WTC11 (cell line): Measurements from ENCODE around the gene SLC22A8. TPM values are rescaled to one million over a fixed set of nuclear protein-coding genes. Genes with fewer than 3 reads are reported as not detected.

Source experiments
- ATAC-seq: fragments of 200-7000 bp; cut with Tn5 transposase; 2 replicates; pipeline ENCODE4 v1.10.0; 2021; ENCODE audit warnings: mild to moderate bottlenecking, moderate library complexity
- CTCF ChIA-PET: fragments of 300-600 bp; sonication (Branson Sonifier 250); formaldehyde crosslinking; loops from one replicate; lab custom pipeline; 2021; ENCODE audit warnings: antibody characterized with exemption; lab: Charles Lee
- POLR2A ChIA-PET: fragments of 350-600 bp; sonication (Branson Sonifier 250); formaldehyde crosslinking; loops from one replicate; lab custom pipeline; 2021; ENCODE audit warnings: antibody characterized with exemption; lab: Charles Lee
- DNase-seq: peaks from one replicate; pipeline ENCODE4 v3.0.0; 2021; ENCODE audit warnings: low spot score
- H3K27ac Mint-ChIP-seq: 2 replicates; pipeline ENCODE4 v1.8.0; 2021; ENCODE audit warnings: mixed read lengths
- H3K27me3 Mint-ChIP-seq: 2 replicates; pipeline ENCODE4 v1.8.0; 2021; ENCODE audit warnings: low read depth, mild to moderate bottlenecking, moderate library complexity, mixed read lengths
- H3K36me3 Mint-ChIP-seq: 2 replicates; pipeline ENCODE4 v1.8.0; 2021; ENCODE audit warnings: mixed read lengths
- H3K4me1 Mint-ChIP-seq: 2 replicates; pipeline ENCODE4 v1.8.0; 2022; ENCODE audit warnings: mixed read lengths
- H3K4me3 Mint-ChIP-seq: 2 replicates; pipeline ENCODE4 v1.8.0; 2021; ENCODE audit warnings: mild to moderate bottlenecking, moderate library complexity, mixed read lengths
- H3K9me3 Mint-ChIP-seq: 2 replicates; pipeline ENCODE4 v1.8.0; 2021; ENCODE audit warnings: mixed read lengths
- ATF1 ChIP-seq: sonication (generic); formaldehyde crosslinking; IDR thresholded peaks from 2 replicates; pipeline ENCODE4 v1.8.1; 2023; ENCODE audit warnings: mild to moderate bottlenecking, moderate library complexity, missing genetic modification reagents
- EMX1 ChIP-seq: fragments of 250-450 bp; sonication (Bioruptor Pico); IDR thresholded peaks from 2 replicates; pipeline ENCODE4 v1.8.0; 2021; ENCODE audit warnings: mild to moderate bottlenecking
- FOXJ3 ChIP-seq: sonication (generic); formaldehyde crosslinking; IDR thresholded peaks from 2 replicates; pipeline ENCODE4 v1.9.0; 2021; ENCODE audit warnings: missing genetic modification reagents, mild to moderate bottlenecking, borderline replicate concordance
- FOXP1 ChIP-seq: sonication (generic); formaldehyde crosslinking; IDR thresholded peaks from 2 replicates; pipeline ENCODE4 v1.8.0; 2022; ENCODE audit warnings: missing genetic modification reagents, mild to moderate bottlenecking, moderate library complexity, borderline replicate concordance
- IRF2 ChIP-seq: sonication (generic); formaldehyde crosslinking; IDR thresholded peaks from 2 replicates; pipeline ENCODE4 v1.8.0; 2022; ENCODE audit warnings: low read depth, missing genetic modification reagents, borderline replicate concordance
- JAZF1 ChIP-seq: fragments of 250-450 bp; sonication (Bioruptor Pico); IDR thresholded peaks from 2 replicates; pipeline ENCODE4 v1.9.0; 2021; ENCODE audit warnings: moderate library complexity, mild to moderate bottlenecking, inconsistent platforms
- MXD4 ChIP-seq: fragments of 250-450 bp; sonication (Bioruptor Pico); IDR thresholded peaks from 2 replicates; pipeline ENCODE4 v1.8.0; 2021; ENCODE audit warnings: mild to moderate bottlenecking, moderate library complexity, borderline replicate concordance
- NFYB ChIP-seq: sonication (generic); formaldehyde crosslinking; conservative IDR thresholded peaks from 2 replicates; pipeline ENCODE4 v1.8.0; 2022; ENCODE audit warnings: low read depth, missing genetic modification reagents
- NR1H2 ChIP-seq: sonication (generic); formaldehyde crosslinking; IDR thresholded peaks from 2 replicates; pipeline ENCODE4 v1.9.0; 2021; ENCODE audit warnings: mild to moderate bottlenecking, moderate library complexity, missing genetic modification reagents
- OVOL2 ChIP-seq: fragments of 250-450 bp; sonication (Bioruptor Pico); IDR thresholded peaks from 2 replicates; pipeline ENCODE4 v1.9.0; 2021; ENCODE audit warnings: mild to moderate bottlenecking, borderline replicate concordance
- PRRX2 ChIP-seq: fragments of 250-450 bp; sonication (Bioruptor Pico); IDR thresholded peaks from 2 replicates; pipeline ENCODE4 v1.8.0; 2021; ENCODE audit warnings: mild to moderate bottlenecking
- SMAD3 ChIP-seq: sonication (generic); formaldehyde crosslinking; IDR thresholded peaks from 2 replicates; pipeline ENCODE4 v1.8.0; 2022; ENCODE audit warnings: missing genetic modification reagents, mild to moderate bottlenecking, borderline replicate concordance
- total RNA-seq: library from RNA; stranded (reverse); gene quantifications from 3 replicates; pipeline ENCODE4 v1.2.3, GENCODE V29; 2021
- TF ChIP-seq, protein P1 (sequence below): sonication (generic); formaldehyde crosslinking; IDR thresholded peaks from 2 replicates; pipeline ENCODE4 v1.8.1; 2023; ENCODE audit warnings: mild to moderate bottlenecking, missing genetic modification reagents, moderate library complexity
- TF ChIP-seq, protein P2 (sequence below): fragments of 250-450 bp; sonication (Bioruptor Pico); IDR thresholded peaks from 2 replicates; pipeline ENCODE4 v1.9.0; 2021; ENCODE audit warnings: mild to moderate bottlenecking
- TF ChIP-seq, protein P3 (sequence below): sonication (generic); formaldehyde crosslinking; IDR thresholded peaks from 2 replicates; pipeline ENCODE4 v1.8.1; 2023; ENCODE audit warnings: mild to moderate bottlenecking, missing genetic modification reagents, borderline replicate concordance
- TF ChIP-seq, protein P4 (sequence below): sonication (generic); formaldehyde crosslinking; IDR thresholded peaks from 2 replicates; pipeline ENCODE4 v1.8.1; 2023; ENCODE audit warnings: mild to moderate bottlenecking, missing genetic modification reagents, moderate library complexity
- TF ChIP-seq, protein P5 (sequence below): sonication (generic); formaldehyde crosslinking; IDR thresholded peaks from 2 replicates; pipeline ENCODE4 v1.8.1; 2022; ENCODE audit warnings: low read depth, missing genetic modification reagents, borderline replicate concordance
- TF ChIP-seq, protein P6 (sequence below): fragments of 200-600 bp; IDR thresholded peaks from 2 replicates; pipeline ENCODE4 v1.8.0; 2022; ENCODE audit warnings: antibody characterized with exemption
- TF ChIP-seq, protein P7 (sequence below): sonication (generic); formaldehyde crosslinking; IDR thresholded peaks from 2 replicates; pipeline ENCODE4 v1.8.0; 2023; ENCODE audit warnings: mild to moderate bottlenecking, missing genetic modification reagents

The SLC22A8 gene
- total RNA-seq, 1 experiment from 2014 or later = not detected

DNA sequence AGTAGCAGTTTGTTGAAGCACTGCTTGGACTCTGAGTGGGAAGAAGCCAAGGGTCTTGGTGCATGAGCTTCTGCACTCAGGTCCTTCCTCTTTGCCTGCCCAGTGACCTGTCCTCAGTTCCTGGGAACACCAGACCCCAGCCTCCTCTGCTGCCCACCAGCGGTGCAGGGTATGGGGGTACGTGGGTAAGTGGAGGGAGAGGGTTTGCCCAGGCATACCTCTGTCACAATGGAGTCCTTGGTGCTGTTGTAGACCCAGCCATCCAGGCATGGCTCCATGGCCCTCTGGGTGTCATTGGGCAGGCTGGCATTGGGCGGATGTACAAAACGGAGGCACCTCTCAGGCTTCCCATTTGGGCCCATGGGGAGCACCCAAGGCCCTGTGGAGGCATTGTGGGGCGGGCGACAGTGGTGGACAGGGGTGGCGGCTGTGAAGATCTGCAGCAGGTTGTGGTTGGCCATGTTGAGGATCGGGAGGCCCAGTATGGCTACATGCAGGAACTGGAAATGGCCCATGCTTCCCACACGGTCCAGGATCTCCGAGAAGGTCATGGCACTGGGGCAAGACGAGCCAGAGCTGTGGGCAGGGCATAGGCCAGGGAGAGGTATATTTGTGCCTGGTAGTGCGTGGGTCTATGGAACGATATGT lies 1.1 kb downstream of the SLC22A8 start:
- ChIA-PET CTCF (interaction anchor here (0.9 to 2.2 kb wide), 4 partner anchors 15 to 108 kb away, joined by 4 to 13 read pairs (median 6); no protein-coding TSS in a partner anchor), POLR2A (no interaction called here)
- Mint-ChIP-seq H3K4me1 (peaks cover 20% of the 10 kb centered on the region), H3K4me3 (no peak overlapping the region), H3K27ac (no peak overlapping the region), H3K9me3 (no peaks in the 10 kb centered on the region), H3K27me3 (peaks cover 5% of the 10 kb centered on the region; the same call in 1 of the 2 replicates), H3K36me3 (no peaks in the 10 kb centered on the region)
- ATAC-seq (no peak), DNase-seq (no peak)
- TF ChIP-seq JAZF1 (CRISPR knock-in tag) = no peak
- TF ChIP-seq, protein P1, sequence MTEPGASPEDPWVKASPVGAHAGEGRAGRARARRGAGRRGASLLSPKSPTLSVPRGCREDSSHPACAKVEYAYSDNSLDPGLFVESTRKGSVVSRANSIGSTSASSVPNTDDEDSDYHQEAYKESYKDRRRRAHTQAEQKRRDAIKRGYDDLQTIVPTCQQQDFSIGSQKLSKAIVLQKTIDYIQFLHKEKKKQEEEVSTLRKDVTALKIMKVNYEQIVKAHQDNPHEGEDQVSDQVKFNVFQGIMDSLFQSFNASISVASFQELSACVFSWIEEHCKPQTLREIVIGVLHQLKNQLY (CRISPR knock-in tag) = no peak
- TF ChIP-seq NR1H2 = no peak
- TF ChIP-seq NFYB (CRISPR knock-in tag) = no peak
- TF ChIP-seq IRF2 = no peak
- no peak for TF ChIP-seq OVOL2 (CRISPR knock-in tag)
- TF ChIP-seq PRRX2 (CRISPR knock-in tag) = no peak
- TF ChIP-seq, protein P2, sequence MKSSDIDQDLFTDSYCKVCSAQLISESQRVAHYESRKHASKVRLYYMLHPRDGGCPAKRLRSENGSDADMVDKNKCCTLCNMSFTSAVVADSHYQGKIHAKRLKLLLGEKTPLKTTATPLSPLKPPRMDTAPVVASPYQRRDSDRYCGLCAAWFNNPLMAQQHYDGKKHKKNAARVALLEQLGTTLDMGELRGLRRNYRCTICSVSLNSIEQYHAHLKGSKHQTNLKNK = no peak
- no peak for TF ChIP-seq FOXJ3 (CRISPR knock-in tag)
- TF ChIP-seq, protein P3, sequence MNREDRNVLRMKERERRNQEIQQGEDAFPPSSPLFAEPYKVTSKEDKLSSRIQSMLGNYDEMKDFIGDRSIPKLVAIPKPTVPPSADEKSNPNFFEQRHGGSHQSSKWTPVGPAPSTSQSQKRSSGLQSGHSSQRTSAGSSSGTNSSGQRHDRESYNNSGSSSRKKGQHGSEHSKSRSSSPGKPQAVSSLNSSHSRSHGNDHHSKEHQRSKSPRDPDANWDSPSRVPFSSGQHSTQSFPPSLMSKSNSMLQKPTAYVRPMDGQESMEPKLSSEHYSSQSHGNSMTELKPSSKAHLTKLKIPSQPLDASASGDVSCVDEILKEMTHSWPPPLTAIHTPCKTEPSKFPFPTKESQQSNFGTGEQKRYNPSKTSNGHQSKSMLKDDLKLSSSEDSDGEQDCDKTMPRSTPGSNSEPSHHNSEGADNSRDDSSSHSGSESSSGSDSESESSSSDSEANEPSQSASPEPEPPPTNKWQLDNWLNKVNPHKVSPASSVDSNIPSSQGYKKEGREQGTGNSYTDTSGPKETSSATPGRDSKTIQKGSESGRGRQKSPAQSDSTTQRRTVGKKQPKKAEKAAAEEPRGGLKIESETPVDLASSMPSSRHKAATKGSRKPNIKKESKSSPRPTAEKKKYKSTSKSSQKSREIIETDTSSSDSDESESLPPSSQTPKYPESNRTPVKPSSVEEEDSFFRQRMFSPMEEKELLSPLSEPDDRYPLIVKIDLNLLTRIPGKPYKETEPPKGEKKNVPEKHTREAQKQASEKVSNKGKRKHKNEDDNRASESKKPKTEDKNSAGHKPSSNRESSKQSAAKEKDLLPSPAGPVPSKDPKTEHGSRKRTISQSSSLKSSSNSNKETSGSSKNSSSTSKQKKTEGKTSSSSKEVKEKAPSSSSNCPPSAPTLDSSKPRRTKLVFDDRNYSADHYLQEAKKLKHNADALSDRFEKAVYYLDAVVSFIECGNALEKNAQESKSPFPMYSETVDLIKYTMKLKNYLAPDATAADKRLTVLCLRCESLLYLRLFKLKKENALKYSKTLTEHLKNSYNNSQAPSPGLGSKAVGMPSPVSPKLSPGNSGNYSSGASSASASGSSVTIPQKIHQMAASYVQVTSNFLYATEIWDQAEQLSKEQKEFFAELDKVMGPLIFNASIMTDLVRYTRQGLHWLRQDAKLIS (CRISPR knock-in tag) = no peak
- no peak for TF ChIP-seq ATF1 (CRISPR knock-in tag)

DNA sequence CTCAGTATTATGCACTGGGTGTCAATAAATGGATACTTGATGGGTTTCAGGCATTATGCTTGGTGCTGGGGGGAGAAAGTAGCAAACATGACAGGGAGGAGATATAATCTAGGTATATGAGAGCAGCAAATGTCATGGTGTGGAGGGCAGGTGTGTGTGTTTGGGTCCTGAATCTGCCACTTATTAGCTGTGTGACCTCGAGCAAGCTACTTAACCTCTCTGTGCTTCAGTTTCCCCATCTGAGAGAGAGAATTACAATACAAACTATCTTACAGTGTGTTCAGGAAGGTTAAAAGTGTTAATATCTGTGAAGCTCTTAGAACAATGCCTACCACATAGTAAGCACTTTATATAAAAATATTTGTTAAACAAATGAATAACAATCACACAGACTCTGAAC lies 2.8 kb downstream of the SLC22A8 start:
- H3K27ac Mint-ChIP-seq = no peak overlapping the region
- TF ChIP-seq EMX1 (no peak), FOXJ3 (CRISPR knock-in tag) (no peak), FOXP1 (CRISPR knock-in tag) (no peak), OVOL2 (CRISPR knock-in tag) (no peak), SMAD3 (CRISPR knock-in tag) (no peak), MXD4 (CRISPR knock-in tag) (no peak)
- TF ChIP-seq, protein P4, sequence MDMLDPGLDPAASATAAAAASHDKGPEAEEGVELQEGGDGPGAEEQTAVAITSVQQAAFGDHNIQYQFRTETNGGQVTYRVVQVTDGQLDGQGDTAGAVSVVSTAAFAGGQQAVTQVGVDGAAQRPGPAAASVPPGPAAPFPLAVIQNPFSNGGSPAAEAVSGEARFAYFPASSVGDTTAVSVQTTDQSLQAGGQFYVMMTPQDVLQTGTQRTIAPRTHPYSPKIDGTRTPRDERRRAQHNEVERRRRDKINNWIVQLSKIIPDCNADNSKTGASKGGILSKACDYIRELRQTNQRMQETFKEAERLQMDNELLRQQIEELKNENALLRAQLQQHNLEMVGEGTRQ (CRISPR knock-in tag) = no peak
- TF ChIP-seq, protein P5, sequence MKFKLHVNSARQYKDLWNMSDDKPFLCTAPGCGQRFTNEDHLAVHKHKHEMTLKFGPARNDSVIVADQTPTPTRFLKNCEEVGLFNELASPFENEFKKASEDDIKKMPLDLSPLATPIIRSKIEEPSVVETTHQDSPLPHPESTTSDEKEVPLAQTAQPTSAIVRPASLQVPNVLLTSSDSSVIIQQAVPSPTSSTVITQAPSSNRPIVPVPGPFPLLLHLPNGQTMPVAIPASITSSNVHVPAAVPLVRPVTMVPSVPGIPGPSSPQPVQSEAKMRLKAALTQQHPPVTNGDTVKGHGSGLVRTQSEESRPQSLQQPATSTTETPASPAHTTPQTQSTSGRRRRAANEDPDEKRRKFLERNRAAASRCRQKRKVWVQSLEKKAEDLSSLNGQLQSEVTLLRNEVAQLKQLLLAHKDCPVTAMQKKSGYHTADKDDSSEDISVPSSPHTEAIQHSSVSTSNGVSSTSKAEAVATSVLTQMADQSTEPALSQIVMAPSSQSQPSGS (CRISPR knock-in tag) = no peak
- TF ChIP-seq, protein P6, sequence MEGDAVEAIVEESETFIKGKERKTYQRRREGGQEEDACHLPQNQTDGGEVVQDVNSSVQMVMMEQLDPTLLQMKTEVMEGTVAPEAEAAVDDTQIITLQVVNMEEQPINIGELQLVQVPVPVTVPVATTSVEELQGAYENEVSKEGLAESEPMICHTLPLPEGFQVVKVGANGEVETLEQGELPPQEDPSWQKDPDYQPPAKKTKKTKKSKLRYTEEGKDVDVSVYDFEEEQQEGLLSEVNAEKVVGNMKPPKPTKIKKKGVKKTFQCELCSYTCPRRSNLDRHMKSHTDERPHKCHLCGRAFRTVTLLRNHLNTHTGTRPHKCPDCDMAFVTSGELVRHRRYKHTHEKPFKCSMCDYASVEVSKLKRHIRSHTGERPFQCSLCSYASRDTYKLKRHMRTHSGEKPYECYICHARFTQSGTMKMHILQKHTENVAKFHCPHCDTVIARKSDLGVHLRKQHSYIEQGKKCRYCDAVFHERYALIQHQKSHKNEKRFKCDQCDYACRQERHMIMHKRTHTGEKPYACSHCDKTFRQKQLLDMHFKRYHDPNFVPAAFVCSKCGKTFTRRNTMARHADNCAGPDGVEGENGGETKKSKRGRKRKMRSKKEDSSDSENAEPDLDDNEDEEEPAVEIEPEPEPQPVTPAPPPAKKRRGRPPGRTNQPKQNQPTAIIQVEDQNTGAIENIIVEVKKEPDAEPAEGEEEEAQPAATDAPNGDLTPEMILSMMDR = no peak
- TF ChIP-seq, protein P7, sequence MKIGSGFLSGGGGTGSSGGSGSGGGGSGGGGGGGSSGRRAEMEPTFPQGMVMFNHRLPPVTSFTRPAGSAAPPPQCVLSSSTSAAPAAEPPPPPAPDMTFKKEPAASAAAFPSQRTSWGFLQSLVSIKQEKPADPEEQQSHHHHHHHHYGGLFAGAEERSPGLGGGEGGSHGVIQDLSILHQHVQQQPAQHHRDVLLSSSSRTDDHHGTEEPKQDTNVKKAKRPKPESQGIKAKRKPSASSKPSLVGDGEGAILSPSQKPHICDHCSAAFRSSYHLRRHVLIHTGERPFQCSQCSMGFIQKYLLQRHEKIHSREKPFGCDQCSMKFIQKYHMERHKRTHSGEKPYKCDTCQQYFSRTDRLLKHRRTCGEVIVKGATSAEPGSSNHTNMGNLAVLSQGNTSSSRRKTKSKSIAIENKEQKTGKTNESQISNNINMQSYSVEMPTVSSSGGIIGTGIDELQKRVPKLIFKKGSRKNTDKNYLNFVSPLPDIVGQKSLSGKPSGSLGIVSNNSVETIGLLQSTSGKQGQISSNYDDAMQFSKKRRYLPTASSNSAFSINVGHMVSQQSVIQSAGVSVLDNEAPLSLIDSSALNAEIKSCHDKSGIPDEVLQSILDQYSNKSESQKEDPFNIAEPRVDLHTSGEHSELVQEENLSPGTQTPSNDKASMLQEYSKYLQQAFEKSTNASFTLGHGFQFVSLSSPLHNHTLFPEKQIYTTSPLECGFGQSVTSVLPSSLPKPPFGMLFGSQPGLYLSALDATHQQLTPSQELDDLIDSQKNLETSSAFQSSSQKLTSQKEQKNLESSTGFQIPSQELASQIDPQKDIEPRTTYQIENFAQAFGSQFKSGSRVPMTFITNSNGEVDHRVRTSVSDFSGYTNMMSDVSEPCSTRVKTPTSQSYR (CRISPR knock-in tag) = no peak

More for the DNA sequence above, 2.8 kb downstream of the SLC22A8 start:
- ATAC-seq = no peak
- H3K4me1 Mint-ChIP-seq = peaks cover 20% of the 10 kb centered on the region
- no peak for DNase-seq
- POLR2A ChIA-PET = no interaction called here
- H3K36me3 Mint-ChIP-seq = no peaks in the 10 kb centered on the region
- no peak overlapping the region for H3K4me3 Mint-ChIP-seq
- H3K27me3 Mint-ChIP-seq = peaks cover 1% of the 10 kb centered on the region; the same call in 1 of the 2 replicates
- CTCF ChIA-PET = interaction anchor here (2.5 to 9.1 kb wide), 2 partner anchors 8 to 38 kb away, joined by 11 to 105 read pairs; no protein-coding TSS in a partner anchor
- no peaks in the 10 kb centered on the region for H3K9me3 Mint-ChIP-seq
